ENCODE data around the gene NUAK2. TPM values are rescaled to one million over a fixed set of nuclear protein-coding genes. Genes with fewer than 3 reads are reported as not detected.

Gene NUAK2
- total and polyA plus RNA-seq, 4 donors = 4.2 to 14.1 (median 9.2) TPM

DNA sequence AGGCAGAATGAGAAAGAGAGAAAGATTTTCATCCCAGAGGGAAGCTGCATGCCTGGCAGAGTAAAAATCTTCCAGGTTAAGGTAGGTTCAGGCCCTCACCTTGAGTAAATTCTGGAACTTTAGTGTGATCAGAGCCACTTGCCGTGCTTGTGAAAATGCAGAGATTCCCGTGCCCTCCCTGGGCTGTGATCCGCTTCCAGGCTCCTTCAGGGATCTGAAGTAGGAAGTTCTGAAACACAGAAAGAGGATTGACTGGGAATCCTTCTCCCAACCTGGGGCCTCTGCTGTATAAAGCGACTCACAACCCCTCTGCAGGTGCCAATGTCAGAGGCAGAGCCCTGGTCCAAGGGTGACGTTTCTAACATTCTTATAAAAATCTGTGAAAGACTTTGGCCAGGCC, 26.6 kb downstream of the NUAK2 start:
- ATAC-seq (ENCODE audit: insufficient read depth, low FRiP score) = no peak
- H3K4me1 ChIP-seq (ENCODE audit: control insufficient read depth in 5 of 5, insufficient read depth in 5 of 5, low read length in 5 of 5) = peaks cover 0 to 10% (median 0%) of the 10 kb centered on the region in 5 donors
- H3K4me3 ChIP-seq = no peak overlapping the region
- no peaks in the 10 kb centered on the region for H3K9me3 ChIP-seq (ENCODE audit: control insufficient read depth in 4 of 4, insufficient read depth in 3 of 4, low read length in 3 of 4)
- peak overlapping the region in 1 of 2 donors; percentile 54 for H3K27ac ChIP-seq (ENCODE audit: low read depth in 1 of 2, low read length in 1 of 2)
- 85 to 94% methylated on average over 5 of the region's 5 CpGs for WGBS, 2 donors
- H3K27me3 ChIP-seq (ENCODE audit: control insufficient read depth in 3 of 3, insufficient read depth in 3 of 3, low read length in 2 of 3) = no peaks in the 10 kb centered on the region
- TF ChIP-seq, protein P1, sequence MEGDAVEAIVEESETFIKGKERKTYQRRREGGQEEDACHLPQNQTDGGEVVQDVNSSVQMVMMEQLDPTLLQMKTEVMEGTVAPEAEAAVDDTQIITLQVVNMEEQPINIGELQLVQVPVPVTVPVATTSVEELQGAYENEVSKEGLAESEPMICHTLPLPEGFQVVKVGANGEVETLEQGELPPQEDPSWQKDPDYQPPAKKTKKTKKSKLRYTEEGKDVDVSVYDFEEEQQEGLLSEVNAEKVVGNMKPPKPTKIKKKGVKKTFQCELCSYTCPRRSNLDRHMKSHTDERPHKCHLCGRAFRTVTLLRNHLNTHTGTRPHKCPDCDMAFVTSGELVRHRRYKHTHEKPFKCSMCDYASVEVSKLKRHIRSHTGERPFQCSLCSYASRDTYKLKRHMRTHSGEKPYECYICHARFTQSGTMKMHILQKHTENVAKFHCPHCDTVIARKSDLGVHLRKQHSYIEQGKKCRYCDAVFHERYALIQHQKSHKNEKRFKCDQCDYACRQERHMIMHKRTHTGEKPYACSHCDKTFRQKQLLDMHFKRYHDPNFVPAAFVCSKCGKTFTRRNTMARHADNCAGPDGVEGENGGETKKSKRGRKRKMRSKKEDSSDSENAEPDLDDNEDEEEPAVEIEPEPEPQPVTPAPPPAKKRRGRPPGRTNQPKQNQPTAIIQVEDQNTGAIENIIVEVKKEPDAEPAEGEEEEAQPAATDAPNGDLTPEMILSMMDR (IDR thresholded peaks at IDR 0.05; ENCODE audit: control extremely low read depth, extremely low read depth) = no peak
- no peaks in the 10 kb centered on the region for H3K36me3 ChIP-seq (ENCODE audit: control insufficient read depth in 4 of 4, insufficient read depth in 4 of 4, low read length in 4 of 4)
- DNase-seq = no peak
- no peak overlapping the region for H3K9ac ChIP-seq (ENCODE audit: insufficient read depth in 1 of 2, low read length in 2 of 2)

DNA sequence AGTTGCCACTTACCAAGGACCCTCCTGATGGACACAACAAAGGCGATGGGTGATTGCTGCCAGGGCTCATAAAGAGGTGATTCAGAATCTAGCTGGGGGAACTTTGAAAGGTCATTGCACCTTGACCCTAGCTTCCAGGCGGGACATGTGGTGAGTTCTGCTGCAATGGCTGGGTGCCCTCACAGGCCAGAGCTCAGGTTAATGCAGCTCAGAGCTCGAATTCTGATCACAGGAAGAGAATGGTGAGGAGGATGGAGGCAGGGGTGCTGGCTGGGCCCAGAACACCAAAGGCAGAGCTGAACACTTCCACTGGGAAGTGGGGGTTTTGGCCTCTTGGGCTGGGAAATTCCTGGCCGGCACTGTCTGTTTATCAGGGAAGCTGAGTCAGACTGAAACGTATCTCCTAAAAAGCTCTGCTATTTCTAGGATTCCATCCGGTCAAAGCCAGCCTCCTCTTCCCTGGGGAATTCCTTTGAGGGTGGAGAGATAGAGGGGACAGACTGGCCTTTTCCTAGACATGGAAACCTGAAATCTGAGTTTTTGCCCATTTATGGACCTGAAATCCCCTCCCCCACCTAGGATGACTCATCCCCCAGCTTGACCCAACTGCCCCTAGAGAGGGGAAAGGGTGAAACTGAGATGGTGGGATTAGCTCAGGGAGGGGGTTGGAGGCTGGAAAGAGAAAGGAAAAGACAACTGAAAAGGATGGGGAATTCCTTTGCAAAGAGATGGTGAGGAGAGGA, 27.2 kb downstream of the NUAK2 start:
- Histone ChIP-seq H3K27me3 (ENCODE audit: control insufficient read depth in 3 of 3, insufficient read depth in 3 of 3, low read length in 2 of 3) (no peaks in the 10 kb centered on the region), H3K27ac (ENCODE audit: low read depth in 1 of 2, low read length in 1 of 2) (peak overlapping the region; percentile 27 to 48), H3K4me1 (ENCODE audit: control insufficient read depth in 5 of 5, insufficient read depth in 5 of 5, low read length in 5 of 5) (peaks cover 0 to 10% (median 0%) of the 10 kb centered on the region in 5 donors), H3K36me3 (ENCODE audit: control insufficient read depth in 4 of 4, insufficient read depth in 4 of 4, low read length in 4 of 4) (no peaks in the 10 kb centered on the region), H3K4me3 (no peak overlapping the region), H3K9me3 (ENCODE audit: control insufficient read depth in 4 of 4, insufficient read depth in 3 of 4, low read length in 3 of 4) (no peaks in the 10 kb centered on the region), H3K9ac (ENCODE audit: insufficient read depth in 1 of 2, low read length in 2 of 2) (no peak overlapping the region)
- WGBS, 2 donors = 49 to 78% methylated on average over 6 of the region's 6 CpGs
- TF ChIP-seq, protein P1 (IDR thresholded peaks at IDR 0.05; ENCODE audit: control extremely low read depth, extremely low read depth) = no peak
- DNase-seq (peak in 2 of 3 donors; percentile 47 to 56), ATAC-seq (ENCODE audit: insufficient read depth, low FRiP score) (peak; percentile 42)

DNA sequence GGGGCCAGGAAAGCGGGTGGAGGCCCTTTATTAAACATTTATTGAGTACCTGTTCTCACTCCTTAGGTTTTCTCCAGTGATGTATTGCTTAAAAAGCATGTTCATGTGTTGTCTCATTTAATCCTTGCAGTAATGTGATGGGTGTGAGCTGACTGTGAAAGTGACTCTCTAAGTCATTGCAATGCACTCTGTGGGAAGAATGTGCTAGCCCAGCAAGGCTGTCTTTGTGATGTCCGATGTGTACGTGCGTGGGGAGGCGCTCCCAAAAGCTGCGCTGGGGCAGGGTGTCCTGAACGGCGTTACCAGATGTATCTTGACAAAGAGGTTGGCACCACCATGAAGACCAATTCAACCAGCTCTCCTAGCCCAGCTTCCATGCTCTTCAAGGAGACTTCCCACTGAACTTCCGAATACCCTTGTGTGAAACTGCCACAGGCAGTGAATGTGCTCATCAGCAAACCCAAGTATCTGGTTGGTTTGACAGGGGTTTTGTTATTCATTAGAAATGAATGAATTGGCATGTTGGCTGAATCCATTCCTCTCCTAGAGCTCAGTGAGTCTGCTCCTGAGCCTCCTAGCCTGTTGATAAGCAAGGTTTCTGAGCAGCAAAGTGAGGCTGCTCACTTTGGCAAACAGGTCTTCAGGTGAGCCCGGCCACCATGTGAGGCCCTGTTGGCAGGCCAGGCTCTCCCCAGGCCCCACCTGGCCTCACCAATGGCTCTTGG, 28.0 kb downstream of the NUAK2 start:
- WGBS, 2 donors = 94 to 96% methylated on average over 10 of the region's 10 CpGs
- DNase-seq (no peak), ATAC-seq (ENCODE audit: insufficient read depth, low FRiP score) (no peak)
- no peak overlapping the region for H3K4me3 ChIP-seq
- TF ChIP-seq, protein P1 (IDR thresholded peaks at IDR 0.05; ENCODE audit: control extremely low read depth, extremely low read depth) = no peak
- H3K27me3 ChIP-seq (ENCODE audit: control insufficient read depth in 3 of 3, insufficient read depth in 3 of 3, low read length in 2 of 3) = no peaks in the 10 kb centered on the region
- H3K36me3 ChIP-seq (ENCODE audit: control insufficient read depth in 4 of 4, insufficient read depth in 4 of 4, low read length in 4 of 4) = no peaks in the 10 kb centered on the region
- H3K27ac ChIP-seq (ENCODE audit: low read depth in 1 of 2, low read length in 1 of 2) = peak overlapping the region in 1 of 2 donors; percentile 48
- H3K9me3 ChIP-seq (ENCODE audit: control insufficient read depth in 4 of 4, insufficient read depth in 3 of 4, low read length in 3 of 4) = no peaks in the 10 kb centered on the region
- peaks cover 0 to 10% (median 0%) of the 10 kb centered on the region in 5 donors for H3K4me1 ChIP-seq (ENCODE audit: control insufficient read depth in 5 of 5, insufficient read depth in 5 of 5, low read length in 5 of 5)
- H3K9ac ChIP-seq (ENCODE audit: insufficient read depth in 1 of 2, low read length in 2 of 2) = no peak overlapping the region
